Naive B cell (primary cell): ENCODE data around the gene PTPRK. TPM values are rescaled to one million over a fixed set of nuclear protein-coding genes. Genes with fewer than 3 reads are reported as not detected.

Experiments used
- ATAC-seq, 2 donors: fragments of 150-1000 bp; cut with Tn5 transposase; 2 replicates each; pipeline ENCODE4 v1.10.0; 2021; ENCODE audit warnings: low read depth in 2 of 2, mild to moderate bottlenecking in 2 of 2, moderate library complexity in 2 of 2
- DNase-seq: peaks from one replicate; pipeline ENCODE4 v3.0.0; 2022
- H3K27ac Mint-ChIP-seq, 6 donors: one replicate each; pipeline ENCODE4 v1.8.0; 2020 to 2022; ENCODE audit warnings: mild to moderate bottlenecking in 6 of 6, mixed read lengths in 6 of 6, moderate library complexity in 5 of 6, inconsistent platforms in 2 of 6
- H3K27me3 Mint-ChIP-seq, 3 donors: one replicate each; pipeline ENCODE4 v1.8.0; 2021 to 2022; ENCODE audit warnings: mixed read lengths in 3 of 3, mild to moderate bottlenecking in 1 of 3
- H3K36me3 Mint-ChIP-seq, 2 donors: one replicate each; pipeline ENCODE4 v1.8.0; 2020 to 2022; ENCODE audit warnings: mixed read lengths in 2 of 2, inconsistent platforms in 1 of 2, mild to moderate bottlenecking in 1 of 2
- H3K4me1 Mint-ChIP-seq, 3 donors: one replicate each; pipeline ENCODE4 v1.8.0; 2020 to 2022; ENCODE audit warnings: mixed read lengths in 3 of 3, inconsistent platforms in 1 of 3, mild to moderate bottlenecking in 1 of 3, moderate library complexity in 1 of 3
- H3K4me3 Mint-ChIP-seq, 8 donors: one replicate each; pipeline ENCODE4 v1.8.0; 2020 to 2022; ENCODE audit warnings: mild to moderate bottlenecking in 8 of 8, mixed read lengths in 8 of 8, moderate library complexity in 8 of 8, inconsistent platforms in 2 of 8
- H3K9me3 Mint-ChIP-seq, 7 donors: one replicate each; pipeline ENCODE4 v1.8.0; 2020 to 2022; ENCODE audit warnings: mixed read lengths in 7 of 7, mild to moderate bottlenecking in 5 of 7, inconsistent platforms in 2 of 7, moderate library complexity in 1 of 7
- polyA plus RNA-seq, 6 donors: library from polyadenylated mRNA; unstranded; fragments of 300-500 nt; fragmentation: Illumina TruSeq; gene quantifications; one replicate each; pipeline ENCODE4 v1.2.3, GENCODE V29; 2021; ENCODE audit warnings: low read depth in 6 of 6

Gene PTPRK
- polyA plus RNA-seq, 6 donors from 2014 or later, result 27.6 to 43.4 (median 34.3) TPM

GRCh38 chr6:128526152-128526914 lies 5.9 kb upstream of the PTPRK start:
- ATAC-seq (no peak), DNase-seq (no peak)
- H3K36me3 Mint-ChIP-seq, result no peaks in the 10 kb centered on the region
- peaks cover 16 to 33% (median 27%) of the 10 kb centered on the region in 3 donors for H3K27me3 Mint-ChIP-seq
- peaks cover 0 to 3% (median 0%) of the 10 kb centered on the region in 7 donors for H3K9me3 Mint-ChIP-seq
- H3K4me1 Mint-ChIP-seq, result peaks cover 0 to under 1% (median under 1%) of the 10 kb centered on the region in 3 donors
- no peak overlapping the region for H3K27ac Mint-ChIP-seq
- H3K4me3 Mint-ChIP-seq, result no peak overlapping the region

- Mint-ChIP-seq H3K9me3 (peaks cover 0 to 3% (median 0%) of the 10 kb centered on the region in 7 donors), H3K27ac (peak overlapping the region in 1 of 6 donors; percentile 56), H3K36me3 (no peaks in the 10 kb centered on the region), H3K27me3 (peaks cover 21 to 42% (median 33%) of the 10 kb centered on the region in 3 donors), H3K4me1 (peaks cover 4 to 8% (median 6%) of the 10 kb centered on the region in 3 donors), H3K4me3 (no peak overlapping the region)
- ATAC-seq (no peak), DNase-seq (no peak)
Observed at GRCh38 chr6:128525406-128525805, 5.0 kb upstream of the PTPRK start.

GRCh38 chr6:128521282-128521632 lies 858 bp upstream of the PTPRK start:
- Mint-ChIP-seq H3K27me3 (peaks cover 53 to 77% (median 62%) of the 10 kb centered on the region in 3 donors), H3K4me1 (peaks cover 21 to 25% (median 22%) of the 10 kb centered on the region in 3 donors), H3K36me3 (no peaks in the 10 kb centered on the region), H3K9me3 (no peaks in the 10 kb centered on the region), H3K27ac (peak overlapping the region in 1 of 6 donors; percentile 16), H3K4me3 (peak overlapping the region; percentile 77 to 93 (median 88))
- DNase-seq, result no peak
- ATAC-seq, result no peak

- peak; percentile 6 for DNase-seq
- peak; percentile 45 to 51 for ATAC-seq
- Mint-ChIP-seq H3K27ac (peak overlapping the region in 1 of 6 donors; percentile 87), H3K36me3 (no peaks in the 10 kb centered on the region), H3K4me3 (peak overlapping the region; percentile 86 to 93 (median 90)), H3K27me3 (peaks cover 57 to 77% (median 72%) of the 10 kb centered on the region in 3 donors), H3K9me3 (no peaks in the 10 kb centered on the region), H3K4me1 (peaks cover 21 to 25% (median 22%) of the 10 kb centered on the region in 3 donors)
Observed at GRCh38 chr6:128519931-128520435, 416 bp downstream of the PTPRK start.

- Mint-ChIP-seq H3K4me3 (peak overlapping the region; percentile 86 to 93 (median 90)), H3K4me1 (peaks cover 21 to 25% (median 22%) of the 10 kb centered on the region in 3 donors), H3K9me3 (no peaks in the 10 kb centered on the region), H3K27me3 (peaks cover 59 to 80% (median 70%) of the 10 kb centered on the region in 3 donors), H3K27ac (peak overlapping the region in 1 of 6 donors; percentile 87), H3K36me3 (no peaks in the 10 kb centered on the region)
- peak; percentile 7 for DNase-seq
- ATAC-seq, result peak; percentile 27 to 32
Observed at GRCh38 chr6:128519132-128519930, 1.1 kb downstream of the PTPRK start.

- Mint-ChIP-seq H3K4me1 (peaks cover 21 to 25% (median 22%) of the 10 kb centered on the region in 3 donors), H3K4me3 (peak overlapping the region; percentile 76 to 90 (median 87)), H3K9me3 (no peaks in the 10 kb centered on the region), H3K27ac (no peak overlapping the region), H3K27me3 (peaks cover 56 to 84% (median 62%) of the 10 kb centered on the region in 3 donors), H3K36me3 (no peaks in the 10 kb centered on the region)
- no peak for DNase-seq
- no peak for ATAC-seq
Observed at GRCh38 chr6:128518434-128519131, 1.8 kb downstream of the PTPRK start.

GRCh38 chr6:128517124-128517523 lies 3.3 kb downstream of the PTPRK start:
- Mint-ChIP-seq H3K27me3 (peaks cover 51 to 70% (median 55%) of the 10 kb centered on the region in 3 donors), H3K36me3 (no peaks in the 10 kb centered on the region), H3K4me1 (peaks cover 21 to 25% (median 22%) of the 10 kb centered on the region in 3 donors), H3K9me3 (no peaks in the 10 kb centered on the region), H3K4me3 (peak overlapping the region in 1 of 8 donors; percentile 18), H3K27ac (no peak overlapping the region)
- ATAC-seq, result no peak
- DNase-seq, result no peak

- no peaks in the 10 kb centered on the region for H3K36me3 Mint-ChIP-seq
- H3K4me1 Mint-ChIP-seq, result peaks cover 21 to 25% (median 22%) of the 10 kb centered on the region in 3 donors
- H3K27ac Mint-ChIP-seq, result no peak overlapping the region
- DNase-seq, result no peak
- peak overlapping the region in 1 of 8 donors; percentile 18 for H3K4me3 Mint-ChIP-seq
- ATAC-seq, result no peak
- peaks cover 50 to 64% (median 51%) of the 10 kb centered on the region in 3 donors for H3K27me3 Mint-ChIP-seq
- no peaks in the 10 kb centered on the region for H3K9me3 Mint-ChIP-seq
Observed at GRCh38 chr6:128516514-128516898, 3.9 kb downstream of the PTPRK start.

- ATAC-seq (no peak), DNase-seq (no peak)
- peaks cover 16 to 20% (median 17%) of the 10 kb centered on the region in 3 donors for H3K4me1 Mint-ChIP-seq
- peaks cover 45 to 57% (median 49%) of the 10 kb centered on the region in 3 donors for H3K27me3 Mint-ChIP-seq
- no peaks in the 10 kb centered on the region for H3K9me3 Mint-ChIP-seq
- no peak overlapping the region for H3K27ac Mint-ChIP-seq
- H3K4me3 Mint-ChIP-seq, result no peak overlapping the region
- no peaks in the 10 kb centered on the region for H3K36me3 Mint-ChIP-seq
Observed at GRCh38 chr6:128515550-128516513, 4.6 kb downstream of the PTPRK start.

- Mint-ChIP-seq H3K27ac (no peak overlapping the region), H3K9me3 (no peaks in the 10 kb centered on the region), H3K27me3 (peaks cover 33 to 39% (median 36%) of the 10 kb centered on the region in 3 donors), H3K4me1 (peaks cover 4 to 5% (median 4%) of the 10 kb centered on the region in 3 donors), H3K36me3 (no peaks in the 10 kb centered on the region), H3K4me3 (no peak overlapping the region)
- no peak for DNase-seq
- no peak for ATAC-seq
Observed at GRCh38 chr6:128513878-128514277, 6.5 kb downstream of the PTPRK start.

GRCh38 chr6:128512296-128512695 lies 8.1 kb downstream of the PTPRK start:
- H3K9me3 Mint-ChIP-seq, result no peaks in the 10 kb centered on the region
- ATAC-seq (no peak), DNase-seq (no peak)
- no peak overlapping the region for H3K27ac Mint-ChIP-seq
- peaks cover 26 to 28% (median 27%) of the 10 kb centered on the region in 3 donors for H3K27me3 Mint-ChIP-seq
- no peaks in the 10 kb centered on the region for H3K36me3 Mint-ChIP-seq
- no peaks in the 10 kb centered on the region for H3K4me1 Mint-ChIP-seq
- H3K4me3 Mint-ChIP-seq, result no peak overlapping the region

GRCh38 chr6:128511506-128511905 lies 8.9 kb downstream of the PTPRK start:
- peaks cover 20 to 21% (median 21%) of the 10 kb centered on the region in 3 donors for H3K27me3 Mint-ChIP-seq
- H3K4me1 Mint-ChIP-seq, result no peaks in the 10 kb centered on the region
- no peak overlapping the region for H3K4me3 Mint-ChIP-seq
- ATAC-seq, result no peak
- no peak for DNase-seq
- no peaks in the 10 kb centered on the region for H3K9me3 Mint-ChIP-seq
- no peak overlapping the region for H3K27ac Mint-ChIP-seq
- H3K36me3 Mint-ChIP-seq, result no peaks in the 10 kb centered on the region
